GM21723 (cell line): Measurements from ENCODE around the gene KCNJ2.

Source experiments
- ATAC-seq: cut with Tn5 transposase; IDR thresholded peaks from one replicate; pipeline ENCODE4 v1.9.1; 2021; ENCODE audit warnings: mild to moderate bottlenecking, moderate library complexity; ENCODE audit not compliant: unreplicated experiment

The KCNJ2 gene

GRCh38 chr17:70201872-70202419 is 32.6 kb downstream of the KCNJ2 start:
- no peak for ATAC-seq

- ATAC-seq: no peak
Observed at GRCh38 chr17:70202840-70203239, 33.5 kb downstream of the KCNJ2 start.

GRCh38 chr17:70204431-70204830 is 35.1 kb downstream of the KCNJ2 start:
- ATAC-seq: no peak

- no peak for ATAC-seq
Observed at GRCh38 chr17:70205401-70205800, 36.1 kb downstream of the KCNJ2 start.

- no peak for ATAC-seq
Observed at GRCh38 chr17:70206361-70207010, 37.2 kb downstream of the KCNJ2 start.

GRCh38 chr17:70207184-70207583 is 37.9 kb downstream of the KCNJ2 start:
- ATAC-seq: no peak

- no peak for ATAC-seq
Observed at GRCh38 chr17:70208080-70208794, 38.9 kb downstream of the KCNJ2 start.

- ATAC-seq: no peak
Observed at GRCh38 chr17:70208825-70209555, 39.7 kb downstream of the KCNJ2 start.

- ATAC-seq: no peak
Observed at GRCh38 chr17:70215656-70216055, 46.3 kb downstream of the KCNJ2 start.

GRCh38 chr17:70217571-70217970 is 48.2 kb downstream of the KCNJ2 start:
- no peak for ATAC-seq

GRCh38 chr17:70225276-70225675 is 55.9 kb downstream of the KCNJ2 start:
- ATAC-seq: no peak
